HG03280 (cell line): Measurements from ENCODE around the gene NLK.

Source experiments
- ATAC-seq: cut with Tn5 transposase; IDR thresholded peaks from one replicate; pipeline ENCODE4 v1.9.1; 2021; ENCODE audit warnings: mild to moderate bottlenecking, moderate library complexity; ENCODE audit not compliant: unreplicated experiment

NLK gene

DNA sequence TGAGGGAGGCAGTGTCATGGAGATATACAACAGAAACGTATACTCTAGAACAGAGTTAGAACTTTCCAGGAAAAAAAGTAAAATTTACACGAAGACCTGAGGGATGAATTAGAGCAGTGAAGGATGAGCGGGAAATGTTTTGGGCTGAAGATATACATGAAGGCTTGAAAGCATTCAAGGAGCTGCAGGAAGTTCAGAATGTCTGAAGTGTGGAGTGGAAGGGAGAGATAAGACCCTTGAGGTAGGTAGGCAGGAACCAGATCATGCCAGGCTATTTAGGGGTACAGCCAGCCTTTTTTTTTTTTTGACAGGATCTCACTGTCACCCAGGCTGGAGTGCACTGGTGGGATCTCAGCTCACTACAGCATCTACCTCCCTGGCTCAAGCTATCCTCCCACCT, 3.2 kb upstream of the NLK start:
- no peak for ATAC-seq

DNA sequence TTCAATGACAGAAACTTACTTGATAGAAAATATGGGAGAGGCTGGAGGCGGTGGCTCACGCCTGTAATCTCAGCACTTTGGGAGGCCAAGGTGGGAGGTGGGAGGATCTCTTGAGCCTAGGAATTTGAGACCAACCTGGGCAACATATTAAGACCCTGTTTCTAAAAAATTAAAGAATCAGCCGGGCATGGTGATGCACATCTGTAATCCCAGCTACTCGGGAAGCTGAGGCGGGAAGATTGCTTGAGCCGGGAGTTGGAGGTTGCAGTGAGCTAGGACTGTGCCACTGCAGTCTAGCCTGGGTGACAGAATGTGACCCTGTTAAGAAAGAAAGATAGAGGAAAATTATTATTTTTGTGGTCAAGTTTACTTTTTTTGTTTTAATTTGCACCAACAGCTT, 2.1 kb upstream of the NLK start:
- ATAC-seq, result no peak

DNA sequence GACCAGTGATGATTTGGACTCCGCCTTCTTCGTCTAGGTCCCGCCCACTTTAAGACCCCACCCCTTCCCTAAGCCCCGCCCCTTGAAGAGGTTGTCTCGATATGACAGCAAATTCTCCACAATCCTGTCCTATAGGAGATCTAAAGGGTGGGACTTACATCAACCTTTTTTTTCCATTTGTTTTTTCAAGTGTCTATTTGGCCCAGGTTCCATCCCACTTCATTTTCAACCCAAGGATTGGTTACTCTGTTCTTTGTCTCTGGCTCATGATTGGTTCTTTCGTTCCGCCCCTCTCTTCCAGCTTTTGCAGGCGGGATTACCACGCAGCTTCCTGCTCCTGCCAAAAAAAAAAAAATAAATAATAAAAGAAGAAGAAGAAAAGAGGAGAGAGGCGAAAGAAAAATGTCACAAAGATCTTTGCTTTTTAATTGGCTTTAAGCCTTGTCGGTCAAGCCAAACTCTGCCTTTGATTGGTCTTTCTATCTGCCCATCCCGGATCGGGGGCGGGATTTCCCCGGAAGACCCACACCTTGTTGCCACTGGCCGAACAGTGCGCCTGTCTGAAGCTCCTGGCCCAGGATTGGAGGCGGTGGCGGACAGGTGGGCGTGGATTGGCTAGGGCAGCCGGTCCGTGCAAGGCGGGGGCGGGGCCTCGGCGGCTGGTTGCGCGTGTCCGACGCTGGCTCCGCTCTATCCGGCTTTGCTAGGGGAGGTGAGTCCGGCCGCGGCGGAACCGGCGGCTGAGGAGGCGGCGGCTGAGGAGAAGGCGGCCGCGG, 1.2 kb upstream of the NLK start:
- peak; percentile 94 for ATAC-seq

DNA sequence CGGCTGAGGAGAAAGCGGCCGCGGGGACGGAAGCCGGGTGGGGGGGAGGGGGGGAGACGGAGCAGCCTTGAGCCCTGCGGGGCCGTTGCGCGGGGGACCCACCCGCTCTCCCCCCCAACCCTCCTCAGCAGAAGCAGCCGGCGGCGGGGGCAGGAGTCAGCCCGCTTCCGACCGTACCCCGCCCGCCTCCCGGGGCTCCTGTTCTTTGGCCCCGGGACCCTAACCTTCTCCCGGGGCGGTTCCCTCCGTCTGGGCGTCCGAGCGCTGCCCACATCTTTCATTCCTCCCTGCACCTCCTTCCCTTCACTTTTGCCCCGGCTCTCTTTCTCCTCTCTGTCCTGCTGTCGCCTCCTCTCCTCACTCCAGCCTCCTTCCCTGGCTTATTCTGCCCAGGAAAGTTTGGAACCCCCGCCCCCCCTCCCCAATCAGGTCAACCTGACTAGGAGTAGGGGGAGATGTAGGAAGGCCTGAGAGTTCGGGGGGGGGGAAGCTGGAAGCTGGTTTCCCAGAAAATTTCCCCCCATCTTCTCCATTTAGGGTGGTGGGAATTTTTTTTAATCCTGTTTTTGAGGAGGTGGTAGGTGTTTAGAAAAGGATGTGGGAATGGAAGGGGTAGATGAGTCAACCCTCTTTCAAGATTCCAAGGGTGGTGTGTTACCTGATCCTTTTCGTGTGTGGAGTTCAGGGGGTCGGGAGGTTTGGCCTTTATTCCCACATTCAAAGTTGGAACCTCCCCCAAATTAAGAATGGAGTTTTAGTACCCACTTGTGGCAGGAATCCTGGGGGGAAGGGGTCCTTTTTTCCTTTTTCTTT, 427 bp upstream of the NLK start:
- no peak for ATAC-seq

DNA sequence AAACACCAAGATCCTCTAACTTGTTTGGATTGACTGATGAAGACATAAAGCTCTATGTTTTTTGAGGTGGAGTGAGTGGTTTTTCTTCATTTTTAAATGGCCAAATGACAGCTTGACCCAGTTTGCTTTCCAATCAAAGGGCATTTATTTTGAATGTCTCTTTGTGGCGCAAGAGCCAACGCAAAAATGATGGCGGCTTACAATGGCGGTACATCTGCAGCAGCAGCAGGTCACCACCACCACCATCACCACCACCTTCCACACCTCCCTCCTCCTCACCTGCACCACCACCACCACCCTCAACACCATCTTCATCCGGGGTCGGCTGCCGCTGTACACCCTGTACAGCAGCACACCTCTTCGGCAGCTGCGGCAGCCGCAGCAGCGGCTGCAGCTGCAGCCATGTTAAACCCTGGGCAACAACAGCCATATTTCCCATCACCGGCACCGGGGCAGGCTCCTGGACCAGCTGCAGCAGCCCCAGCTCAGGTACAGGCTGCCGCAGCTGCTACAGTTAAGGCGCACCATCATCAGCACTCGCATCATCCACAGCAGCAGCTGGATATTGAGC, 329 bp downstream of the NLK start:
- no peak for ATAC-seq

DNA sequence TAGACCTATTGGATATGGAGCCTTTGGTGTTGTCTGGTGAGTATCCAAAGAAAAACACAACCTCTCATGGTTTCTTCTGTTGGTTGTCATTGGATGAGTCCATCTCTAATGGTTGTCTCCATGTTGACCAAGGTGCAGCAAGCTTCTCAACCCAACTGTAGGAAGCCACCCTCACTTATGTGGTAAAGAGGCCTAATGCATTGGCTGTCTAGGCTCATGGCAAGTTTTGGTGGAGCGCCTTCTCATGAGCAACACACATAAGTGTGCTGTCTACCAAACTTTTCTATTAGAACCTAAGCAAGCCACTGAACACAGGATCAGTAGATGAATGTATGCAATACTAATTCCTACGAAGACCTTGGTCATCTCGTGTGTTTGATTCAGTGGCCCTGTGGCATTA, 819 bp downstream of the NLK start:
- no peak for ATAC-seq

DNA sequence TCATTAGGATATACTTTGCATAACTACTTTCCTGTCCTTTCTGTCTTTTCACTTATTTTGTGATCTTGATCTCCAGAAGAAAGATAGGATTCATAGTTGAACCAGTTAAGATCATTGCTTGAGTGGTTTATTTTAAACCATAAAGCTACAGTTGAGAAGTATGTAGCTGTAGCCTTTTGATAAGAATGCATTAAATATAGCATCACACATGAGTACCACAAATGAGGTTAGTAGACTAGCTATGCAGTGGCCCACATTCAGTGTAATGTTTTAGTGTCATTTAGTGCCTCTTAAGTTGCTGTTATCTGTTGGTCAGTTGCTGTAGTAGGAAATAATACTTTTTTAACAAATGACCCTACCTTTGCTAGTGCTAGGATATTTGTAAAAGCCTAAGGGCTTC, 1.3 kb downstream of the NLK start:
- no peak for ATAC-seq

DNA sequence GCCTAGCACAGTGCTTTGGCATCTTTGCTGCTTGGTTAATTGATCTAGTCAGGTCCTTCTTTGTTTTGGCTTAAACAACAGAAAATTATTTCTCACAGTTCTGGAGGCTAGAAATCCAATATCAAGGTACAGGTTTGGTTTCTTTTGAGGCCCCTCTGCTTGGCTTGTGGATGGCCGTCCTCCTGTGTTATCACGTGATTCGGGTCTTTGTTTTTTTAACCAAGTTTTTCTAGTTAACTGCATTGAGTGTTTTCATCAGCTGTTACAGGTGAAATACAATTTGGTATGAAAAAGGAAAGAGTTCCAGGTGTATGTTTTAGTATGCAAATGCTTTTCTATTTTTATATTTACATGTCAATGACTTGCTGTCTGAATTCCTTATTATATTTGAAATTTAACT, 2.8 kb downstream of the NLK start:
- no peak for ATAC-seq

DNA sequence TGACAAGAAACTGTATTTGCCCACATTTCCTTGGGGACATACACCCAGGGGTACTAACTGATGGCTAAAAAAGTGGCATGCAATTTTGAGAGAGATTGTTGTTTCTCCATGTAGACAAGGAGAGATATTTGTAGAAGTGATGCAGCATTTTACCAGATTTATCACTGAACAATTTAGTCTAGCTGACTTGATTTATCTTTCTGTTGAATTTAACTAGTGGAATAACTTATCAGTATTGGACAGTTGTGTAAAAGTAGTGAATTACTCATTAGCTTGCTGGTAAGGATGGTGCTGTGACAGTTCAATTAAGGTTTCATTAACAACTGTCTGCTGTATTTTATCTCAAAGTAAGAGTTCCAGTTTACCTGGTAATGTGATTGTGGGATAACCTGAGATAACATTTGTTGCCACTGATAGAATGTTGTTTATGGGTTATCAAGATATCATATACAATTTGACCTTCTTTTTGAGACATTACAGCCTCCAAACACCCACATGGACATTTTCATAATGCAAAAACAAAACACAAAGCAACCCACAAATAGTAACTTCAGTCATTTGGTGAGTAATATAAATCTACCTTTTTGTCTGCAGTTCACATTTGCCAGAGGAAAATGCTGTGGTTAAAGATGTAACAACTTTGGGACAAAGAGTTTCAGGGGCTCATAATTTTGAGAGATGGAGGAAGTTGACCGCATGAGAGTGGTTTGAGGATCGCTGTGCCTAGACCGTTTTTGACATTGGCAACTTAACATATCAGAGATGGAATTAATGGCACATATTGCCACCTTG, 3.8 kb downstream of the NLK start:
- ATAC-seq, result no peak

DNA sequence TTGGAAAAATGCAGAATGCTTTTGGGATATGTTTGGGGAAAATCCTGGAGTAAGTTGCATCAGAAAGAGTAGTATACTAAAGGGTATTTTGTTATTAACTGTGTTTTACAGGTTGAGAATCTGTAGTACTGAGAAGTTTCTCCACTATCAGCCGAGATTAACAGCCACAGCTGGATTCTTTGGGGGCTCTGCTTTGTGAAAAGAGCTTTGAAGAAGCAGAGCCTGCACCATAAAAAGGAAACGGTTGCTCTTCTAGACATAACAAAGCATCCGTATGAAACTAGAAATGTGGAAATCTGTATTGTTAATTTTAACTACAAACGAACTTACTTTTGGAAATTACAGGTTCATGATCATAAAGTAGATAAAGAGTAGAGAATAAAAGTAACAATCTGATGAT, 5.3 kb downstream of the NLK start:
- ATAC-seq, result no peak

DNA sequence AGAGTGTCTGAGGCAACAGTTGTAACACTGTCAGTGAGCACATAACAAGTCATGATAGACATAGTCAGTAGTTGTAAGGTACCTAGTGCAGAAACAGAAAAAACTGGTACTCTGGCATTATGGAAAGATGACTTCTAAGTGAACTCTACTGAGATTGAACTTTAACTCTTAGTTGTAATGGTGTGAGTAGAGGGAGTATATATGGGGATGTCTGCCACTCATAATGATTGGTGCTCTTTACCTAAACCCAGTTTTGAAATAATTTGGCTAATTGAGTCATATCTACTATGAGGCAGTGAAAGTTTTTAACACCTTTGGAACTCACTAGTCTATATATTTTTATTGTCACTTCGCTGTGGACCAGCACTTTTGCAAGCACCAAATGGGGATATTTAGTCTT, 6.6 kb downstream of the NLK start:
- no peak for ATAC-seq

DNA sequence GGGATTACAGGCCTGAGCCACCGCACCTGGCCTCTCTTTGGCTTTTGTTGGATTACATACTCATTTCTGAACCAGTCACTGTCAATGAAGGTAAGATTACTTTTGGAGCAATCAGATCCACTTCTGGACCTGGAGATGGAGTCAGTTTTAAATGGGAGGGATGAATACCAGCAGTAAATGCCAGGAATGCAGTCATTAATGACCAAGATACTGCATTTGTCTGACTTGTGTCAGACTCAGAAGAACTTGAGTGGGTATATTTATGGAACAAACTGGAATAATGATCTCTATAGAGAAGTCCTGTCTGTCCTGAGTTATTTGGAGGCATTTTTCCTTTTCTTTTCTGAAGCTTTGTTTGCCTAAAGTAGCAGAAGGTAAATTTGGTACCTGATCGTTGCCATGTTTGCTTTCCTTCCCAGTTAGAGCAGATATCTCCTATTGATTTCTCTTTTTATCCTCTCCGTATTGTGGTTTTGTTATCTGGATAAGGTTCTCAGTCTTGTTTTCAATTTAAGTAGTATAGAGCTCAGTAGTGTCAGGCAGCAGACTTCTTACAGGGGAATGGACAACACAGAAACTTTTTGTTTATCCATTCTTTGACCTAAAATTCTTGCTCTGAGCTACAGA, 10.7 kb downstream of the NLK start:
- no peak for ATAC-seq

DNA sequence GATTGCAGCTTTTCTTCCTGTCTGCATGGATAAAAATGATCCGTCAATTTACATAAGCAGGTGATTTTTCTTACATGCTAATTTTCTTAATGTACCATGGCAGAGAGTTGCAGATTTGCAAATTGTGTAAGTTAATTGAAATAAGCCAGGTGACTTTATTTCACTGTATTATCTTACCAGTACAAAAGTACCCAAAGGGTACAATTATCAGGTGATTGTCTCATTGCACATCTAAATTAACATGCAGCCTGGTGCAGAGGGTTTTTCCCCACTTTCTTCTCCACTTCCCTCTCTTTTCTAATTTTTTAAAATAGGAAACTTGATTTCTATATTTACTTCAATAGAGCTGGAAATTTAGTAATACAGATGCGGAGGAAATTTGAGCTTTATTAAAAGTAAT, 11.2 kb downstream of the NLK start:
- ATAC-seq, result no peak

DNA sequence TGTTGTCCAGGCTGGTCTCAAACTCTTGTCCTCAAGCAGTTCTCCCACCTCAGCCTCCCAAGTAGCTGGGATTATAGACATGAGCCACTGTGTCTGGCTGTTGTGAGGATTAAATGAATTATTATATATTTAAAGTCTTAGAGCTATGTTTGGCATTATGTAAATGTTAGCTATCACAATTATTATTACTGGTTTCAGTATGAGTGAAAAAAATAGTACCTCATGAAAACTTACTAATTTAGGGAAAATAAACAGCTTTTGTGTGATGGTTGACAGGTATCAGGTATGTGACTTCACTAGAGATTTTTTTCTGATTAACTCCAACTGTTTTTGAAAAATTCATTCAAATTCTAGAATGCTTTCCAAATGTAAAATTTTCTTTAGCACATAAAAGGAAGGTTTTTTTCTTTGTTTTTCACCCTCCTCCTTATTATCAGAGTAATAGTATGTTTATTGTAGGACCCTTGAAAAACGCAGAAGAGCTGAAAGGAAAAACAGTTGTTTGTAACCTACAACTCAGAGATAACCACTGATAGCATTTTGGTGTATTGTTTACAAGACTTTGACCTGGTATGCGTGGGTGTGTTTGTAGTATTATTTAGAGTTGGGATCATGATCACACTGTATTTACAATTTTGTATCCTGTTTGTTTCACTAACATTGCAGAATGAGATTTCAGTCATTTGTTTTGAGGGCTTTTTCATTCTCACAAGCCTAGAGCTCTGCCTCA, 13.2 kb downstream of the NLK start:
- no peak for ATAC-seq

DNA sequence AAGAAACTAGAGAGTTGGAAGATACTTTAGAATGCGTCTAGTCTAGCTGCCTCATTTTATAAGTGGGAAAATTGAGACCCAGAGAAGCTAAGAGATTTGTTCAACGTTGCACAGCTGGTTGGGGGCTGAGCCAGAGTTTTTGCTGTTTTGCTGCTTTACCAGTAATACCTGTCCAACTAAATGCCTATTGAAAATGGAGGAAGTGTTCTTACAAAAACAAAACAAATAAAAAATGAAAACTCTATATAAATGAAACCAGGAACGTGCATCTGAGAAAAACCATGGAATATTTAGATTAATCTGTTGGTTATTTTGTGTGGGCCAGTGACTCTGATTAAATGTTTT, 13.8 kb downstream of the NLK start:
- no peak for ATAC-seq

DNA sequence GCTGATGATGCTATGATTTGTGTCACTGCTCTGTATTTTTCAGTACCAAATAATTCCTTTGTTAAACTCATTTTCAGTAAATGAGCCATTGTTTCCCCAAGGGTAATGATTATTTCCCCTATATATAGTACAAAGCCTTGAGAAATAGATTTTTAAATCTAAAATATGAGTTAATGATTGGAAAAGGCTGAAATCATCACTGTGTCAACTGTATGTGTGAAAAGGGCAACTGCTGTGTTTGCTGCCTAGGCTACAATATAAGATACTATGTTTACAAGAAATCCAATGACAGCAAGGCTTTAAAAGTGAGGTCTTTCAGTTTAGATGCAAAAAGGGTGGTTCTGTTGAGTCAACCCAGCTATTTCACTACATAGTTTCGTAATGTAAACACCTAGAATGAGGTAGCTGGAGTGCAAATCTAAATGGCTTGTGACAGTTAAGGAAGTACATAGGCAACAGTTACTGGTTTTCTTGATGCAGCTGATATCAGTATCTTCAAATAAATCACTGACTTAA, 15.3 kb downstream of the NLK start:
- peak; percentile 82 for ATAC-seq

DNA sequence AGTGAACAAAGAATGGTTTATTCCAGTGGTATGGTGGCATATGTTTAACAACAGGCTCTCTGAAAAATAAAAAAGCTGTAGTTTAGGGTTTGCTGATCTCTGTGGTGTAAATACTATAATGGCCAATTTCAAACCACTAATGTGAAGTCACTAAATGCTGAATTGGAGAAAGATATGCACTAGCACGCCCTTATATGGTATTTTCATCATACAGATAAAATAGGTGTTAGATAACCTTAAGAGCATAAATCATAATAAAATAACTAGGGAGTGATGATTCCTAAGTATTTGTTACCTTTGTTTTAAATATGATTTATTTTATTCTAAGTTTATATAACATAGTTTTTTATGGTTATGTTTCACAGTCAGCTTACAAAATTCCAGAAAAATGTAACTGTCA, 17.2 kb downstream of the NLK start:
- ATAC-seq, result no peak

DNA sequence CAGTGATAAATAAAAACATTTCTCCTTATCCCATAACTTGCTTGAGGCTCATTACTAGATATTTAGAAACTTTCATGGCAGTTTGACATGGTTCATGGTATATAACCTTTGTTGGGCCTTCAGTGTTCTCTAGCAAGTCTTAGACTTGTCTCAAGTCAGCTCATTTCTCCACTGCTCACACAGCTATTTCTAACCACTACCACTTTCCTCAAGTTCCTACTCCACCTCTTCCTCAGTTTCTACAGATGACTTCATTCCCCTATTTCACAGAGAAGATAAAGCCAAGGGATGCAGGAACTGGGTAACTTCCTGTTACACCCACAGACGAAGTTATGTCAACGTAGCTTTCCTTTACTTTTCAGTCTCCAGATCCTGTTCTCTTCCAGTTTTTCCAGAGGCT, 23.2 kb downstream of the NLK start:
- ATAC-seq, result no peak

DNA sequence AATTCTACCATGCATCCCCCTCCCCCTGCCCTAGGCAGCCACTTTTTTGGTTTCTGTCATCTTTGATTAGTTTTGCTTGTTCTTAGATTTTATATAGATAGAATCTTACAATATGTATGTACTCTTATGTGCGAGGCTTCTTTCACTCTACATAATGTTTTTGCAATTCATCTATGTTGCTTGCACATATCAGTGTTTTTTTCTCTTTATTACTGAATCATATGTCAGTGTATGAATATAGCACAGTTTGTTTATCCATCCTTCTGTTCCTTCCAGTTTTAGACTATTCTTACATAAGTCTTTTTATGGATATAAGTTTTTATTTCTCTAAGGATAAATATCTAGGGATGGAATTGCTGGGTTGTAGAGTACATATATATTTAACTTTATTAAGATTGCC, 26.6 kb downstream of the NLK start:
- no peak for ATAC-seq

DNA sequence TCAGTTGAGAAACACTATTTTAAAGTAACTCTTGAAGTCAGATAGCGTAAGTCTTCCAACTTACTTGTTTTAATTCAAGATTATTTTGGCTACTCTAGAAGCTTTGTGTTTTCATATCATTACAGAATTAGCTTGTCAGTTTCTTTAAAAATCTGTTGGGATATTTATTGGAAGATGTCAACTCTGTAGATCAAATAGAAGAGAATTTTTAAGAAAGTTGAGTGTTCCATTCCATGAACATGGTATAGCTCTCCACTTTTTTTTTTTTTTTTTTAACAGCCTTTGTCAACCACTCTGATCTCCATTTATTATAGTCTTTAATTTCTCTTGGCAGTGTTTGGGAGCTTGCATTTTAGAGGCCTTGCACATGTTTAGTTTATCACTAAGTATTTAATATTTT, 28.7 kb downstream of the NLK start:
- ATAC-seq, result no peak
